HepG2 (cell line): ENCODE results near the gene KLHL40. TPM values are rescaled to one million over a fixed set of nuclear protein-coding genes. Genes with fewer than 3 reads are reported as not detected.

Source experiments
- ATAC-seq: fragments of 200-7000 bp; cut with Tn5 transposase; 3 replicates; pipeline ENCODE4 v1.9.1; 2020; ENCODE audit warnings: mild to moderate bottlenecking, moderate library complexity
- BruUV-seq: library from RNA; stranded (reverse); fragments of 400-500 nt; replicated peaks from 2 replicates; lab custom pipeline; 2021; lab: Mats Ljungman, UMichigan
- CTCF ChIA-PET: fragments of 300-600 bp; formaldehyde crosslinking; extraction: SDS; loops from one replicate; lab custom pipeline; 2021; ENCODE audit warnings: low total read pairs, inconsistent platforms, low intra/inter-chr PET ratio; lab: Yijun Ruan, JAX
- POLR2A ChIA-PET: fragments of 350-600 bp; sonication (Branson Sonifier 250); formaldehyde crosslinking; loops from one replicate; lab custom pipeline; 2020; ENCODE audit warnings: antibody characterized with exemption, inconsistent platforms; lab: Yijun Ruan, JAX
- DNase-seq: peaks from one replicate; pipeline ENCODE4 v3.0.0-alpha.2; 2015; ENCODE audit warnings: low spot score
- FAIRE-seq: peaks from 3 replicates; lab custom pipeline; 2011; peaks lifted over from hg19 to GRCh38; lab: Jason Lieb, UNC
- H2AFZ ChIP-seq: one replicate; pipeline ENCODE4 v1.6.1; 2011; ENCODE audit warnings: low read length, inconsistent platforms
- H3K27ac ChIP-seq: fragments of 300-600 bp; 3 replicates; pipeline ENCODE4 v1.8.0; 2011; ENCODE audit warnings: mixed run types, mild to moderate bottlenecking, mixed read lengths, low read length, inconsistent platforms; ENCODE audit not compliant: insufficient read depth; ENCODE audit errors: extremely low read length
- H3K27me3 ChIP-seq, 2 experiments: fragments of 200-600 bp in 1 of 2; 2 replicates in 1 of 2; 3 replicates in 1 of 2; pipeline versions ENCODE4 v1.6.0 to v1.8.0; 2011; ENCODE audit warnings: low read length in 2 of 2, mild to moderate bottlenecking in 2 of 2, moderate library complexity in 2 of 2, inconsistent platforms in 1 of 2; ENCODE audit not compliant: insufficient read depth in 2 of 2, control insufficient read depth in 1 of 2
- H3K36me3 ChIP-seq, 2 experiments: fragments of 200-600 bp in 1 of 2; replicated peaks in 1 of 2; 2 replicates in 1 of 2; 3 replicates in 1 of 2; pipeline versions ENCODE4 v1.5.1 to v1.8.0; 2011; ENCODE audit warnings: low read length in 2 of 2, inconsistent platforms in 1 of 2; ENCODE audit not compliant: insufficient read depth in 2 of 2, control insufficient read depth in 1 of 2
- H3K4me1 ChIP-seq: 2 replicates; pipeline ENCODE4 v1.5.1; 2012; ENCODE audit warnings: low read length, inconsistent platforms; ENCODE audit not compliant: insufficient read depth
- H3K4me2 ChIP-seq: 2 replicates; pipeline ENCODE4 v1.6.0; 2011; ENCODE audit warnings: low read depth, low read length, inconsistent platforms
- H3K4me3 ChIP-seq, 3 experiments: fragments of 200-600 bp in 1 of 3; sonication (generic), shearing (Covaris generic) in 1 of 3; replicated peaks in 1 of 3; 2 replicates each; pipeline ENCODE4 v1.5.1; 2011 to 2016; ENCODE audit warnings: low read length in 3 of 3, inconsistent platforms in 2 of 3, low read depth in 2 of 3, mild to moderate bottlenecking in 2 of 3, control low read depth in 1 of 3, mixed read lengths in 1 of 3; ENCODE audit not compliant: insufficient read depth in 1 of 3
- H3K79me2 ChIP-seq: one replicate; pipeline ENCODE4 v1.6.1; 2011; ENCODE audit warnings: low read length, inconsistent platforms; ENCODE audit not compliant: insufficient read depth
- H3K9ac ChIP-seq: 2 replicates; pipeline ENCODE4 v1.6.0; 2011; ENCODE audit warnings: mild to moderate bottlenecking, low read depth, low read length, inconsistent platforms; ENCODE audit not compliant: insufficient read depth
- H3K9me3 ChIP-seq: 2 replicates; pipeline ENCODE4 v1.5.1; 2012; ENCODE audit warnings: mild to moderate bottlenecking, low read length
- H4K20me1 ChIP-seq: 2 replicates; pipeline ENCODE4 v1.6.0; 2011; ENCODE audit warnings: inconsistent platforms, mild to moderate bottlenecking, low read length, moderate library complexity; ENCODE audit not compliant: insufficient read depth
- CBX5 ChIP-seq: sonication (generic); formaldehyde crosslinking; IDR thresholded peaks from 2 replicates; pipeline ENCODE4 v1.4.0; 2020; ENCODE audit warnings: missing genetic modification reagents, borderline replicate concordance
- EEA1 ChIP-seq: sonication (generic); formaldehyde crosslinking; IDR thresholded peaks from 2 replicates; pipeline ENCODE4 v1.5.1; 2020; ENCODE audit warnings: mild to moderate bottlenecking, missing genetic modification reagents, borderline replicate concordance
- HDAC1 ChIP-seq: sonication (generic); formaldehyde crosslinking; IDR thresholded peaks from 2 replicates; pipeline ENCODE4 v1.5.1; 2020; ENCODE audit warnings: mild to moderate bottlenecking, missing genetic modification reagents
- HDAC6 ChIP-seq: fragments of 200-600 bp; sonication (generic); IDR thresholded peaks from 2 replicates; pipeline ENCODE4 v1.7.0; 2017; ENCODE audit warnings: mild to moderate bottlenecking, antibody characterized with exemption, low read length, low read depth
- PRMT3 ChIP-seq: sonication (generic); formaldehyde crosslinking; IDR thresholded peaks from 2 replicates; pipeline ENCODE4 v1.8.1; 2022; ENCODE audit warnings: low read depth, mild to moderate bottlenecking, moderate library complexity, missing genetic modification reagents, borderline replicate concordance
- RFXAP ChIP-seq: sonication (generic); formaldehyde crosslinking; IDR thresholded peaks from 2 replicates; pipeline ENCODE4 v1.4.0; 2020; ENCODE audit warnings: missing genetic modification reagents, borderline replicate concordance
- RXRA ChIP-seq: sonication (generic); formaldehyde crosslinking; IDR thresholded peaks from 2 replicates; pipeline ENCODE4 v1.5.1; 2020; ENCODE audit warnings: missing genetic modification reagents
- TERF1 ChIP-seq: sonication (generic); formaldehyde crosslinking; IDR thresholded peaks from 2 replicates; pipeline ENCODE4 v1.8.0; 2022; ENCODE audit warnings: mild to moderate bottlenecking, missing genetic modification reagents, moderate library complexity
- ZNF432 ChIP-seq: sonication (generic); formaldehyde crosslinking; IDR thresholded peaks from 2 replicates; pipeline ENCODE4 v1.5.0; 2020; ENCODE audit warnings: missing genetic modification reagents, mild to moderate bottlenecking, borderline replicate concordance
- ZNF678 ChIP-seq: sonication (generic); formaldehyde crosslinking; IDR thresholded peaks from 2 replicates; pipeline ENCODE4 v1.4.0; 2020; ENCODE audit warnings: mild to moderate bottlenecking, missing genetic modification reagents
- ZNF709 ChIP-seq: sonication (generic); formaldehyde crosslinking; IDR thresholded peaks from 2 replicates; pipeline ENCODE4 v1.5.0; 2020; ENCODE audit warnings: mild to moderate bottlenecking, missing genetic modification reagents
- ZNF775 ChIP-seq: sonication (generic); formaldehyde crosslinking; IDR thresholded peaks from 2 replicates; pipeline ENCODE4 v1.4.0; 2020; ENCODE audit warnings: missing genetic modification reagents, mild to moderate bottlenecking, moderate library complexity, borderline replicate concordance
- ZNF850 ChIP-seq: sonication (generic); formaldehyde crosslinking; conservative IDR thresholded peaks from 2 replicates; pipeline ENCODE4 v1.9.0; 2021; ENCODE audit warnings: mild to moderate bottlenecking, missing genetic modification reagents
- WGBS: methylation state at CpG from one replicate; pipeline ENCODE4 v1.1.6; 2017; ENCODE audit warnings: low lambda C conversion rate; 5-methylcytosine and 5-hydroxymethylcytosine counted together
- in situ Hi-C: cut with HindIII; loops from 2 replicates; pipeline ENCODE4 v1.10.0; 2017; ENCODE audit warnings: low pct_unique_long_range_greater_than_20kb; ENCODE audit not compliant: extremely low pct_ligation_motif_present
- intact Hi-C: fragments of 100-400 bp; cut with micrococcal nuclease; formaldehyde crosslinking; loops from one replicate; pipeline ENCODE4 v1.10.0; 2022; ENCODE audit not compliant: unreplicated experiment
- polyA plus RNA-seq, 8 experiments: library from polyadenylated mRNA; depleted of rRNA in 3 of 8; stranded (reverse) in 7 of 8; unstranded in 1 of 8; fragments of >200 nt; fragmentation: Illumina TruSeq in 4 of 8; extraction: Trizol in 4 of 8; gene quantifications; 2 replicates each; pipeline versions ENCODE4 v1.2.1 to v1.2.3, GENCODE V29; 2011 to 2016; ENCODE audit warnings: low read depth in 4 of 8, missing spikeins in 1 of 8, mixed read lengths in 1 of 8; ENCODE audit not compliant: insufficient read depth in 1 of 8
- total RNA-seq, 5 experiments: library from RNA; depleted of rRNA; stranded (reverse); fragments of >200 nt; fragmentation: Illumina TruSeq; extraction: Trizol; gene quantifications; 2 replicates each; pipeline ENCODE4 v1.2.3, GENCODE V29; 2016; ENCODE audit warnings: low read depth in 1 of 5

The KLHL40 gene
- total and polyA plus RNA-seq, 2 of the 13 experiments (the other 11 are each of a cell fraction or from before 2014, with no cell fraction given) = not detected

GRCh38 chr3:42709621-42710020 is 24.3 kb downstream of the KLHL40 start:
- ChIA-PET POLR2A (no interaction called here), CTCF (no interaction called here)
- Histone ChIP-seq H3K9ac (no peak overlapping the region), H3K27ac (no peak overlapping the region), H3K4me2 (no peak overlapping the region), H3K4me1 (peaks cover 10% of the 10 kb centered on the region), H3K27me3 (peaks cover 2 to 14% of the 10 kb centered on the region in 2 experiments; a peak in 4 of 5 replicates), H3K36me3 (no peaks in the 10 kb centered on the region), H3K9me3 (no peaks in the 10 kb centered on the region), H4K20me1 (no peaks in the 10 kb centered on the region), H2AFZ (no peak overlapping the region), H3K79me2 (no peaks in the 10 kb centered on the region), H3K4me3 (no peak overlapping the region)
- DNase-seq = no peak
- no TSS peak for BruUV-seq
- in situ Hi-C loops (no loop called here), intact Hi-C loops (no loop called here)
- WGBS = 80% methylated on average over 2 of the region's 10 CpGs
- no peak for FAIRE-seq
- no peak for TF ChIP-seq HDAC1 (CRISPR knock-in tag)
- TF ChIP-seq HDAC6 = no peak
- TF ChIP-seq ZNF678 (CRISPR knock-in tag) = no peak
- no peak for TF ChIP-seq RFXAP (CRISPR knock-in tag)
- no peak for TF ChIP-seq ZNF850 (CRISPR knock-in tag)
- no peak for TF ChIP-seq ZNF775 (CRISPR knock-in tag)
- no peak for TF ChIP-seq CBX5
- no peak for TF ChIP-seq TERF1
- no peak for TF ChIP-seq RXRA (CRISPR knock-in tag)
- TF ChIP-seq ZNF432 = no peak
- no peak for TF ChIP-seq EEA1
- no peak for TF ChIP-seq PRMT3 (CRISPR knock-in tag)
- no peak for TF ChIP-seq ZNF709 (CRISPR knock-in tag)
- ATAC-seq = no peak
